Measurements from ENCODE around the gene MED9. TPM values are rescaled to one million over a fixed set of nuclear protein-coding genes. Genes with fewer than 3 reads are reported as not detected.

MED9 gene
- total and polyA plus RNA-seq, 2 of the 8 experiments (the other 6 are each of a cell fraction or from before 2014, with no cell fraction given), result 15.8 to 19.7 TPM

GRCh38 chr17:17514993-17515933 lies 38.5 kb downstream of the MED9 start:
- no peaks in the 10 kb centered on the region for H3K36me3 ChIP-seq (ENCODE audit: control insufficient read depth in 2 of 4, insufficient read depth in 4 of 4, low read length in 3 of 4)
- no peak overlapping the region for H3K56ac ChIP-seq (replicated peaks; ENCODE audit: insufficient read length, low read depth, low read length)
- H3K14ac ChIP-seq (ENCODE audit: insufficient read length), result no peak overlapping the region
- H2BK20ac ChIP-seq (ENCODE audit: low read length), result peak overlapping the region; percentile 80; the same call in 1 of the 2 replicates
- CTCF ChIA-PET (ENCODE audit: partially characterized antibody), result interaction anchor here (0.6 to 5.7 kb wide), 6 partner anchors 15 to 127 kb away, joined by 3 to 32 read pairs (median 4); no protein-coding TSS in a partner anchor
- no peak overlapping the region for H2BK15ac ChIP-seq (ENCODE audit: low read length)
- H3K18ac ChIP-seq (ENCODE audit: extremely low read depth, low read length), result 0 out of 2 replicates have a peak overlapping the region, but pooled peaks have one; percentile 32
- peak overlapping the region; percentile 0 to 37; a peak in 1 of 4 replicates for H3K4me2 ChIP-seq (ENCODE audit: insufficient read depth in 1 of 2, low read depth in 2 of 2, low read length in 2 of 2)
- no peaks in the 10 kb centered on the region for H4K20me1 ChIP-seq (replicated peaks in 1 of 2; ENCODE audit: control insufficient read depth in 1 of 2, insufficient read depth in 2 of 2, low read length in 2 of 2)
- H3K4ac ChIP-seq (replicated peaks; ENCODE audit: insufficient read length, low read depth, low read length), result no peak overlapping the region
- H4K8ac ChIP-seq (ENCODE audit: extremely low read depth, insufficient read depth, low read length), result no peak overlapping the region
- H2AFZ ChIP-seq (ENCODE audit: low read length), result no peak overlapping the region
- H2BK5ac ChIP-seq (ENCODE audit: low read depth, low read length), result peak overlapping the region; percentile 84; the same call in 1 of the 2 replicates
- H3K9me3 ChIP-seq (ENCODE audit: insufficient read depth in 2 of 2, low read depth in 1 of 2, low read length in 1 of 2), result no peaks in the 10 kb centered on the region
- H2BK120ac ChIP-seq (replicated peaks; ENCODE audit: low read depth, low read length), result no peak overlapping the region
- TF ChIP-seq TAF1 (IDR thresholded peaks at IDR 0.05; ENCODE audit: low read depth, low read length) (no peak), SP4 (IDR thresholded peaks at IDR 0.05; ENCODE audit: low read length) (no peak), TBP (IDR thresholded peaks at IDR 0.05; ENCODE audit: low read depth, low read length) (peak; percentile 37; the same call in 1 of the 2 replicates), RBBP5 (IDR thresholded peaks at IDR 0.05; ENCODE audit: borderline replicate concordance, low read depth, low read length) (no peak)
- TF ChIP-seq, protein P1, sequence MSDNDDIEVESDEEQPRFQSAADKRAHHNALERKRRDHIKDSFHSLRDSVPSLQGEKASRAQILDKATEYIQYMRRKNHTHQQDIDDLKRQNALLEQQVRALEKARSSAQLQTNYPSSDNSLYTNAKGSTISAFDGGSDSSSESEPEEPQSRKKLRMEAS (IDR thresholded peaks at IDR 0.05), result 0 out of 2 replicates have a peak, but pooled peaks have one; percentile 12
- H3K27me3 ChIP-seq (replicated peaks in 1 of 4; ENCODE audit: control insufficient read depth in 3 of 4, extremely low read depth in 1 of 4, insufficient read depth in 3 of 4, low read length in 3 of 4), result no peaks in the 10 kb centered on the region
- no peak overlapping the region for H4K5ac ChIP-seq (ENCODE audit: insufficient read length, low read depth, low read length)
- H3K4me1 ChIP-seq (replicated peaks in 1 of 4; ENCODE audit: control insufficient read depth in 3 of 4, insufficient read depth in 4 of 4, low read length in 3 of 4), result peaks cover 4 to 24% (median 12%) of the 10 kb centered on the region in 4 experiments
- FAIRE-seq (peak; percentile 69), DNase-seq (ENCODE audit: low read depth in 1 of 2, low spot score in 2 of 2) (peak; percentile 33 to 69)
- H3K4me3 ChIP-seq (ENCODE audit: extremely low read depth in 1 of 4, insufficient read depth in 2 of 4, low read depth in 3 of 4, low read length in 4 of 4), result no peak overlapping the region
- H3K9ac ChIP-seq (replicated peaks in 1 of 4; ENCODE audit: extremely low read depth in 1 of 4, low read depth in 3 of 4, low read length in 3 of 4), result no peak overlapping the region
- H2BK12ac ChIP-seq (ENCODE audit: low read depth, low read length), result peak overlapping the region; percentile 4; the same call in 1 of the 2 replicates
- H2AK5ac ChIP-seq (ENCODE audit: low read depth, low read length), result 0 out of 2 replicates have a peak overlapping the region, but pooled peaks have one; percentile 26
- no peaks in the 10 kb centered on the region for H3K79me1 ChIP-seq (ENCODE audit: low read depth, low read length)
- H3K27ac ChIP-seq (ENCODE audit: low read depth, low read length), result no peak overlapping the region
- POLR2A ChIA-PET (ENCODE audit: partially characterized antibody), result interaction anchor here (0.8 to 1.0 kb wide), 3 partner anchors 19 to 77 kb away, joined by 3 read pairs; no protein-coding TSS in a partner anchor
- peak overlapping the region; percentile 94 for H4K91ac ChIP-seq (replicated peaks; ENCODE audit: insufficient read length, low read length)
- H3K79me2 ChIP-seq (ENCODE audit: control insufficient read depth in 1 of 2, insufficient read depth in 2 of 2, low read length in 2 of 2), result no peaks in the 10 kb centered on the region
- peaks cover 2% of the 10 kb centered on the region; the same call in 1 of the 2 replicates for H3K23me2 ChIP-seq (ENCODE audit: low read depth, low read length)
- no peak overlapping the region for H3K23ac ChIP-seq (ENCODE audit: insufficient read length)
- 70% methylated on average over 19 of the region's 21 CpGs; no CpG with 5 or more reads in 1 of the 2 experiments for WGBS, 2 experiments (ENCODE audit: extremely low coverage in 1 of 2, insufficient coverage in 1 of 2, insufficient read length in 1 of 2, insufficient replicate concordance in 2 of 2, low coverage in 1 of 2, low lambda C conversion rate in 2 of 2, missing lambda C conversion rate in 1 of 2)
